ENCODE measurements around the gene GBF1.

- no peak for TF ChIP-seq CTCF (conservative IDR thresholded peaks at IDR 0.05 in 1 of 2, IDR thresholded peaks at IDR 0.05 in 1 of 2; ENCODE audit: extremely low read depth in 1 of 2, insufficient read depth in 1 of 2, low read depth in 1 of 2, low read length in 2 of 2)
- TF ChIP-seq EZH2 (IDR thresholded peaks at IDR 0.05; ENCODE audit: borderline replicate concordance, low read length), result no peak
These were observed 33.6 kb upstream of the GBF1 start for GRCh38 chr10:102211615-102212299.

All from mammary epithelial cell (primary cell).